ENCODE results near the gene CASZ1. TPM values are rescaled to one million over a fixed set of nuclear protein-coding genes. Genes with fewer than 3 reads are reported as not detected.

CASZ1 gene
- total RNA-seq, 2 donors from 2014 or later, result 90.9 to 96.9 TPM

DNA sequence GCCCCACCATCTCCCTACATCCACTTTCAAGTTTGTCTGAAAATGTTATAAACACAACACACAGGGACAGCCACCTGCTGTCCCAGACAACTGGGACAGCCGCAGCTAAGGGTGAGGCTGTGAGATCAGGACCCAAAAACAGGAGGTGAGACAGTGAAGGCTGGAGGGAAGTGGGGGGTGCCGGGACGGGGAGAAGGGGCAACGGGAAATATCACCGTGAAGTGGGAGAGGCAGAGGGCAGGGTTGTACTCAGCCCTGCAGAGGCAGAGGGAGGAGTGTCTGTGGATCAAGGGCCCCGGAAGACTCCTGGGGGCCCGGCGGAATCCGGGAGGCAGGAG, 114.4 kb downstream of the CASZ1 start:
- DNase-seq (ENCODE audit: low spot score), result no peak
- no peak for TF ChIP-seq CTCF (IDR thresholded peaks at IDR 0.05)
- no peak for TF ChIP-seq POLR2AphosphoS5 (IDR thresholded peaks at IDR 0.05)
- no peak for TF ChIP-seq POLR2A (IDR thresholded peaks at IDR 0.05)
- H3K9me3 ChIP-seq, result no peaks in the 10 kb centered on the region
- no peaks in the 10 kb centered on the region for H3K27me3 ChIP-seq (replicated peaks; ENCODE audit: insufficient read depth)
- WGBS, result 19% methylated on average over 9 of the region's 9 CpGs
- intact Hi-C loops (cut with DNase I), result loop anchor here (5.0 kb wide), 1 partner anchor 45 kb away; no protein-coding TSS in a partner anchor
- H3K36me3 ChIP-seq, result no peaks in the 10 kb centered on the region
- peak overlapping the region; percentile 91 to 96 for H3K27ac ChIP-seq
- peaks cover 89% of the 10 kb centered on the region for H3K4me1 ChIP-seq (replicated peaks)
- H3K4me3 ChIP-seq, result peak overlapping the region in 1 of 2 donors; percentile 13

GRCh38 chr1:10681296-10682107, 114.9 kb downstream of the CASZ1 start:
- Histone ChIP-seq H3K36me3 (no peaks in the 10 kb centered on the region), H3K27me3 (replicated peaks; ENCODE audit: insufficient read depth) (no peaks in the 10 kb centered on the region), H3K4me1 (replicated peaks) (peaks cover 88% of the 10 kb centered on the region), H3K27ac (peak overlapping the region; percentile 91 to 96), H3K4me3 (no peak overlapping the region), H3K9me3 (no peaks in the 10 kb centered on the region)
- no peak for DNase-seq (ENCODE audit: low spot score)
- intact Hi-C loops (cut with DNase I), result loop anchor here (5.0 kb wide), 1 partner anchor 44 kb away; no protein-coding TSS in a partner anchor
- no peak for TF ChIP-seq CTCF (IDR thresholded peaks at IDR 0.05)
- TF ChIP-seq POLR2A (IDR thresholded peaks at IDR 0.05), result no peak
- TF ChIP-seq POLR2AphosphoS5 (IDR thresholded peaks at IDR 0.05), result no peak
- 76% methylated on average over 18 of the region's 18 CpGs for WGBS

- no peaks in the 10 kb centered on the region for H3K27me3 ChIP-seq (replicated peaks; ENCODE audit: insufficient read depth)
- peak overlapping the region; percentile 91 to 96 for H3K27ac ChIP-seq
- H3K4me1 ChIP-seq (replicated peaks), result peaks cover 87% of the 10 kb centered on the region
- H3K4me3 ChIP-seq, result no peak overlapping the region
- no peak for DNase-seq (ENCODE audit: low spot score)
- H3K36me3 ChIP-seq, result no peaks in the 10 kb centered on the region
- WGBS, result 68% methylated on average over 11 of the region's 11 CpGs
- TF ChIP-seq POLR2AphosphoS5 (IDR thresholded peaks at IDR 0.05), result no peak
- TF ChIP-seq POLR2A (IDR thresholded peaks at IDR 0.05), result no peak
- no peak for TF ChIP-seq CTCF (IDR thresholded peaks at IDR 0.05)
- no peaks in the 10 kb centered on the region for H3K9me3 ChIP-seq
- intact Hi-C loops (cut with DNase I), result loop anchor here (5.0 kb wide), 1 partner anchor 43 kb away; no protein-coding TSS in a partner anchor
Observed at GRCh38 chr1:10680487-10680886, 116.0 kb downstream of the CASZ1 start.

GRCh38 chr1:10679496-10680220, 116.8 kb downstream of the CASZ1 start:
- Histone ChIP-seq H3K27me3 (replicated peaks; ENCODE audit: insufficient read depth) (no peaks in the 10 kb centered on the region), H3K9me3 (no peaks in the 10 kb centered on the region), H3K27ac (peak overlapping the region; percentile 91 to 96), H3K4me1 (replicated peaks) (peaks cover 87% of the 10 kb centered on the region), H3K4me3 (peak overlapping the region in 1 of 2 donors; percentile 3), H3K36me3 (no peaks in the 10 kb centered on the region)
- intact Hi-C loops (cut with DNase I), result loop anchor here (5.0 kb wide), 2 partner anchors 42 to 43 kb away; no protein-coding TSS in a partner anchor
- DNase-seq (ENCODE audit: low spot score), result peak; percentile 76
- WGBS, result 29% methylated on average over 9 of the region's 9 CpGs
- peak in 1 of 4 experiments; percentile 12 for TF ChIP-seq CTCF (IDR thresholded peaks at IDR 0.05)
- TF ChIP-seq POLR2AphosphoS5 (IDR thresholded peaks at IDR 0.05), result peak; percentile 85
- TF ChIP-seq POLR2A (IDR thresholded peaks at IDR 0.05), result no peak
